HepG2 (cell line): ENCODE results near the gene RAB3B. TPM values are rescaled to one million over a fixed set of nuclear protein-coding genes. Genes with fewer than 3 reads are reported as not detected.

Experiments used
- CBX2 ChIP-seq, 2 experiments: fragments of 200-600 bp in 1 of 2; sonication (generic); formaldehyde crosslinking in 1 of 2; IDR thresholded peaks; 2 replicates each; pipeline versions ENCODE4 v1.7.0 to v1.8.1; 2018 to 2022; ENCODE audit warnings: low read depth in 2 of 2, low read length in 1 of 2, mild to moderate bottlenecking in 1 of 2, missing genetic modification reagents in 1 of 2
- CBX5 ChIP-seq: sonication (generic); formaldehyde crosslinking; IDR thresholded peaks from 2 replicates; pipeline ENCODE4 v1.4.0; 2020; ENCODE audit warnings: missing genetic modification reagents, borderline replicate concordance
- HNF4A ChIP-seq: sonication (generic); formaldehyde crosslinking; IDR thresholded peaks from 2 replicates; pipeline ENCODE4 v1.4.0; 2020; ENCODE audit warnings: missing genetic modification reagents
- HNRNPL ChIP-seq: fragments of 200-400 bp; formaldehyde crosslinking; IDR thresholded peaks from 2 replicates; pipeline ENCODE4 v1.6.1; 2017; ENCODE audit warnings: mild to moderate bottlenecking, low read depth, low read length
- NFIC ChIP-seq: IDR thresholded peaks from 2 replicates; pipeline ENCODE4 v1.6.1; 2012; ENCODE audit warnings: mild to moderate bottlenecking, low read length, inconsistent platforms
- SMC3 ChIP-seq: IDR thresholded peaks from 2 replicates; pipeline ENCODE4 v1.6.1; 2011; ENCODE audit warnings: low read length, improper control_type of control experiment
- SOX13 ChIP-seq, 3 experiments: fragments of 450-650 bp in 1 of 3; sonication (generic) in 1 of 3; formaldehyde crosslinking in 1 of 3; IDR thresholded peaks in 2 of 3; conservative IDR thresholded peaks in 1 of 3; 2 replicates each; pipeline versions ENCODE4 v1.5.0 to v1.6.1; 2016 to 2020; ENCODE audit warnings: antibody characterized with exemption in 1 of 3, mild to moderate bottlenecking in 1 of 3, missing compliant biosample characterization in 1 of 3, missing genetic modification reagents in 1 of 3, moderate library complexity in 1 of 3
- SP5 ChIP-seq: IDR thresholded peaks from 2 replicates; pipeline ENCODE4 v1.6.1; 2016; ENCODE audit warnings: low read depth, borderline replicate concordance
- TCF7 ChIP-seq: sonication (generic); IDR thresholded peaks from 2 replicates; pipeline ENCODE4 v1.6.1; 2016; ENCODE audit warnings: antibody characterized with exemption, low read depth
- ZNF230 ChIP-seq: sonication (generic); formaldehyde crosslinking; IDR thresholded peaks from 2 replicates; pipeline ENCODE4 v1.4.0; 2020; ENCODE audit warnings: mild to moderate bottlenecking, missing genetic modification reagents
- ZNF530 ChIP-seq: sonication (generic); formaldehyde crosslinking; IDR thresholded peaks from 2 replicates; pipeline ENCODE4 v1.5.0; 2020; ENCODE audit warnings: low read depth, mild to moderate bottlenecking, missing genetic modification reagents
- ZNF543 ChIP-seq: sonication (generic); formaldehyde crosslinking; IDR thresholded peaks from 2 replicates; pipeline ENCODE4 v1.4.0; 2020; ENCODE audit warnings: mild to moderate bottlenecking, missing genetic modification reagents
- ZNF577 ChIP-seq: sonication (generic); formaldehyde crosslinking; IDR thresholded peaks from 2 replicates; pipeline ENCODE4 v1.4.0; 2020; ENCODE audit warnings: mild to moderate bottlenecking, low read depth, missing genetic modification reagents, borderline replicate concordance
- ZNF589 ChIP-seq: sonication (generic); formaldehyde crosslinking; conservative IDR thresholded peaks from 2 replicates; pipeline ENCODE4 v1.8.0; 2022; ENCODE audit warnings: mild to moderate bottlenecking, moderate library complexity, missing genetic modification reagents
- ZSCAN9 ChIP-seq: IDR thresholded peaks from 2 replicates; pipeline ENCODE4 v1.6.1; 2016; ENCODE audit warnings: borderline replicate concordance
- polyA plus RNA-seq, 8 experiments: library from polyadenylated mRNA; depleted of rRNA in 3 of 8; stranded (reverse) in 7 of 8; unstranded in 1 of 8; fragments of >200 nt; fragmentation: Illumina TruSeq in 4 of 8; extraction: Trizol in 4 of 8; gene quantifications; 2 replicates each; pipeline versions ENCODE4 v1.2.1 to v1.2.3, GENCODE V29; 2011 to 2016; ENCODE audit warnings: low read depth in 4 of 8, missing spikeins in 1 of 8, mixed read lengths in 1 of 8; ENCODE audit not compliant: insufficient read depth in 1 of 8
- total RNA-seq, 5 experiments: library from RNA; depleted of rRNA; stranded (reverse); fragments of >200 nt; fragmentation: Illumina TruSeq; extraction: Trizol; gene quantifications; 2 replicates each; pipeline ENCODE4 v1.2.3, GENCODE V29; 2016; ENCODE audit warnings: low read depth in 1 of 5
- TF ChIP-seq, protein P1 (sequence below), 2 experiments: IDR thresholded peaks; 2 replicates each; pipeline ENCODE4 v1.6.1; 2011 to 2012; ENCODE audit warnings: low read length in 2 of 2, borderline replicate concordance in 1 of 2, low read depth in 1 of 2, mild to moderate bottlenecking in 1 of 2, moderate library complexity in 1 of 2
- TF ChIP-seq, protein P2 (sequence below): sonication (generic); formaldehyde crosslinking; IDR thresholded peaks from 2 replicates; pipeline ENCODE4 v1.4.0; 2020; ENCODE audit warnings: missing genetic modification reagents
- TF ChIP-seq, protein P3 (sequence below): sonication (generic); formaldehyde crosslinking; IDR thresholded peaks from 2 replicates; pipeline ENCODE4 v1.4.0; 2020; ENCODE audit warnings: mild to moderate bottlenecking, missing genetic modification reagents
- TF ChIP-seq, protein P4 (sequence below): sonication (generic); formaldehyde crosslinking; IDR thresholded peaks from 2 replicates; pipeline ENCODE4 v1.8.0; 2022; ENCODE audit warnings: mild to moderate bottlenecking, missing genetic modification reagents; ENCODE audit not compliant: insufficient replicate concordance

Gene RAB3B
- total and polyA plus RNA-seq, 2 of the 13 experiments (the other 11 are each of a cell fraction or from before 2014, with no cell fraction given): 1.0 to 1.2 TPM

DNA sequence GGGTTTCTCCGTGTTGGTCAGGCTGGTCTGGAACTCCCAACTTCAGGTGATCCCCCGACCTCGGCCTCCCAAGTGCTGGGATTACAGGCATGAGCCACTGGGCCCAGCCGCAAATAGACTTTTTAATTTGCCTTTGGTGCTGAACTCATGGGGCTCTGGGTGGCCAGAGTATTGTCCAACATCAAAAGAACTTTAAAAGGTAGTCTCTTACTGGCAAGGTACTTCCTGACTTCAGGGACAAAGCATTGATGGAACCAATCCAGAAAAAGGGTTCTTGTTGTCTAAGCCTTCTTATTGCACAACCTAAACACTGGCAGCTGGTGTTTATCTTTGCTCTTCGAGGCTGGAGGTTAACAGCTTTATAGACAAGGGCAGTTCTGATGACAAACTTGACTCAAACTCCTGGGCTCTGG, 46.9 kb upstream of the RAB3B start (continued):
- TF ChIP-seq, protein P1, sequence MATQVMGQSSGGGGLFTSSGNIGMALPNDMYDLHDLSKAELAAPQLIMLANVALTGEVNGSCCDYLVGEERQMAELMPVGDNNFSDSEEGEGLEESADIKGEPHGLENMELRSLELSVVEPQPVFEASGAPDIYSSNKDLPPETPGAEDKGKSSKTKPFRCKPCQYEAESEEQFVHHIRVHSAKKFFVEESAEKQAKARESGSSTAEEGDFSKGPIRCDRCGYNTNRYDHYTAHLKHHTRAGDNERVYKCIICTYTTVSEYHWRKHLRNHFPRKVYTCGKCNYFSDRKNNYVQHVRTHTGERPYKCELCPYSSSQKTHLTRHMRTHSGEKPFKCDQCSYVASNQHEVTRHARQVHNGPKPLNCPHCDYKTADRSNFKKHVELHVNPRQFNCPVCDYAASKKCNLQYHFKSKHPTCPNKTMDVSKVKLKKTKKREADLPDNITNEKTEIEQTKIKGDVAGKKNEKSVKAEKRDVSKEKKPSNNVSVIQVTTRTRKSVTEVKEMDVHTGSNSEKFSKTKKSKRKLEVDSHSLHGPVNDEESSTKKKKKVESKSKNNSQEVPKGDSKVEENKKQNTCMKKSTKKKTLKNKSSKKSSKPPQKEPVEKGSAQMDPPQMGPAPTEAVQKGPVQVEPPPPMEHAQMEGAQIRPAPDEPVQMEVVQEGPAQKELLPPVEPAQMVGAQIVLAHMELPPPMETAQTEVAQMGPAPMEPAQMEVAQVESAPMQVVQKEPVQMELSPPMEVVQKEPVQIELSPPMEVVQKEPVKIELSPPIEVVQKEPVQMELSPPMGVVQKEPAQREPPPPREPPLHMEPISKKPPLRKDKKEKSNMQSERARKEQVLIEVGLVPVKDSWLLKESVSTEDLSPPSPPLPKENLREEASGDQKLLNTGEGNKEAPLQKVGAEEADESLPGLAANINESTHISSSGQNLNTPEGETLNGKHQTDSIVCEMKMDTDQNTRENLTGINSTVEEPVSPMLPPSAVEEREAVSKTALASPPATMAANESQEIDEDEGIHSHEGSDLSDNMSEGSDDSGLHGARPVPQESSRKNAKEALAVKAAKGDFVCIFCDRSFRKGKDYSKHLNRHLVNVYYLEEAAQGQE (IDR thresholded peaks at IDR 0.05; ENCODE audit: borderline replicate concordance in 1 of 2, low read depth in 1 of 2, low read length in 2 of 2): peak in 1 of 2 experiments; percentile 70; a peak in 1 of 4 replicates
- TF ChIP-seq SMC3 (peak; percentile 46), ZNF577 (CRISPR knock-in tag) (no peak), ZNF589 (no peak), ZNF530 (no peak), HNF4A (CRISPR knock-in tag) (peak; percentile 82), ZNF230 (0 out of 2 replicates have a peak, but pooled peaks have one; percentile 53), SOX13 (IDR thresholded peaks at IDR 0.05) (peak; percentile 96), SOX13 (CRISPR knock-in tag; conservative IDR thresholded peaks at IDR 0.05 in 1 of 2, IDR thresholded peaks at IDR 0.05 in 1 of 2) (peak in 1 of 2 experiments; percentile 99; a peak in 2 of 4 replicates), TCF7 (peak; percentile 95), CBX2 (IDR thresholded peaks at IDR 0.05; ENCODE audit: low read depth, low read length) (no peak), CBX2 (CRISPR knock-in tag; IDR thresholded peaks at IDR 0.05; ENCODE audit: low read depth) (no peak), ZNF543 (CRISPR knock-in tag) (peak; percentile 65), SP5 (peak; percentile 66), NFIC (peak; percentile 82; the same call in 1 of the 2 replicates), HNRNPL (no peak), CBX5 (CRISPR knock-in tag) (peak; percentile 22; the same call in 1 of the 2 replicates), ZSCAN9 (CRISPR knock-in tag) (peak; percentile 87)
- TF ChIP-seq, protein P2, sequence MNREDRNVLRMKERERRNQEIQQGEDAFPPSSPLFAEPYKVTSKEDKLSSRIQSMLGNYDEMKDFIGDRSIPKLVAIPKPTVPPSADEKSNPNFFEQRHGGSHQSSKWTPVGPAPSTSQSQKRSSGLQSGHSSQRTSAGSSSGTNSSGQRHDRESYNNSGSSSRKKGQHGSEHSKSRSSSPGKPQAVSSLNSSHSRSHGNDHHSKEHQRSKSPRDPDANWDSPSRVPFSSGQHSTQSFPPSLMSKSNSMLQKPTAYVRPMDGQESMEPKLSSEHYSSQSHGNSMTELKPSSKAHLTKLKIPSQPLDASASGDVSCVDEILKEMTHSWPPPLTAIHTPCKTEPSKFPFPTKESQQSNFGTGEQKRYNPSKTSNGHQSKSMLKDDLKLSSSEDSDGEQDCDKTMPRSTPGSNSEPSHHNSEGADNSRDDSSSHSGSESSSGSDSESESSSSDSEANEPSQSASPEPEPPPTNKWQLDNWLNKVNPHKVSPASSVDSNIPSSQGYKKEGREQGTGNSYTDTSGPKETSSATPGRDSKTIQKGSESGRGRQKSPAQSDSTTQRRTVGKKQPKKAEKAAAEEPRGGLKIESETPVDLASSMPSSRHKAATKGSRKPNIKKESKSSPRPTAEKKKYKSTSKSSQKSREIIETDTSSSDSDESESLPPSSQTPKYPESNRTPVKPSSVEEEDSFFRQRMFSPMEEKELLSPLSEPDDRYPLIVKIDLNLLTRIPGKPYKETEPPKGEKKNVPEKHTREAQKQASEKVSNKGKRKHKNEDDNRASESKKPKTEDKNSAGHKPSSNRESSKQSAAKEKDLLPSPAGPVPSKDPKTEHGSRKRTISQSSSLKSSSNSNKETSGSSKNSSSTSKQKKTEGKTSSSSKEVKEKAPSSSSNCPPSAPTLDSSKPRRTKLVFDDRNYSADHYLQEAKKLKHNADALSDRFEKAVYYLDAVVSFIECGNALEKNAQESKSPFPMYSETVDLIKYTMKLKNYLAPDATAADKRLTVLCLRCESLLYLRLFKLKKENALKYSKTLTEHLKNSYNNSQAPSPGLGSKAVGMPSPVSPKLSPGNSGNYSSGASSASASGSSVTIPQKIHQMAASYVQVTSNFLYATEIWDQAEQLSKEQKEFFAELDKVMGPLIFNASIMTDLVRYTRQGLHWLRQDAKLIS (CRISPR knock-in tag): no peak
- TF ChIP-seq, protein P3, sequence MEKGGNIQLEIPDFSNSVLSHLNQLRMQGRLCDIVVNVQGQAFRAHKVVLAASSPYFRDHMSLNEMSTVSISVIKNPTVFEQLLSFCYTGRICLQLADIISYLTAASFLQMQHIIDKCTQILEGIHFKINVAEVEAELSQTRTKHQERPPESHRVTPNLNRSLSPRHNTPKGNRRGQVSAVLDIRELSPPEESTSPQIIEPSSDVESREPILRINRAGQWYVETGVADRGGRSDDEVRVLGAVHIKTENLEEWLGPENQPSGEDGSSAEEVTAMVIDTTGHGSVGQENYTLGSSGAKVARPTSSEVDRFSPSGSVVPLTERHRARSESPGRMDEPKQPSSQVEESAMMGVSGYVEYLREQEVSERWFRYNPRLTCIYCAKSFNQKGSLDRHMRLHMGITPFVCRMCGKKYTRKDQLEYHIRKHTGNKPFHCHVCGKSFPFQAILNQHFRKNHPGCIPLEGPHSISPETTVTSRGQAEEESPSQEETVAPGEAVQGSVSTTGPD (CRISPR knock-in tag): peak; percentile 75; the same call in 1 of the 2 replicates
- TF ChIP-seq, protein P4, sequence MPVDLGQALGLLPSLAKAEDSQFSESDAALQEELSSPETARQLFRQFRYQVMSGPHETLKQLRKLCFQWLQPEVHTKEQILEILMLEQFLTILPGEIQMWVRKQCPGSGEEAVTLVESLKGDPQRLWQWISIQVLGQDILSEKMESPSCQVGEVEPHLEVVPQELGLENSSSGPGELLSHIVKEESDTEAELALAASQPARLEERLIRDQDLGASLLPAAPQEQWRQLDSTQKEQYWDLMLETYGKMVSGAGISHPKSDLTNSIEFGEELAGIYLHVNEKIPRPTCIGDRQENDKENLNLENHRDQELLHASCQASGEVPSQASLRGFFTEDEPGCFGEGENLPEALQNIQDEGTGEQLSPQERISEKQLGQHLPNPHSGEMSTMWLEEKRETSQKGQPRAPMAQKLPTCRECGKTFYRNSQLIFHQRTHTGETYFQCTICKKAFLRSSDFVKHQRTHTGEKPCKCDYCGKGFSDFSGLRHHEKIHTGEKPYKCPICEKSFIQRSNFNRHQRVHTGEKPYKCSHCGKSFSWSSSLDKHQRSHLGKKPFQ (CRISPR knock-in tag): peak; percentile 40
